Loucy (cell line): ENCODE data around the gene GADL1.

Experiments
- H2AFZ ChIP-seq: fragments of 200-600 bp; sonication (generic); 2 replicates; pipeline ENCODE4 v1.6.0; 2016; ENCODE audit warnings: antibody characterized with exemption, mild to moderate bottlenecking, low read length, moderate library complexity
- H3F3A ChIP-seq: fragments of 200-600 bp; 2 replicates; pipeline ENCODE4 v1.6.0; 2016; ENCODE audit warnings: antibody characterized with exemption, low read depth, mild to moderate bottlenecking
- H3K27me3 ChIP-seq: fragments of 200-600 bp; sonication (generic); 2 replicates; pipeline ENCODE4 v1.6.1; 2014; ENCODE audit warnings: low read length, mild to moderate bottlenecking; ENCODE audit not compliant: insufficient read depth, poor library complexity, severe bottlenecking
- H3K36me3 ChIP-seq: fragments of 200-600 bp; sonication (generic); 2 replicates; pipeline ENCODE4 v1.6.1; 2016; ENCODE audit warnings: low read length; ENCODE audit not compliant: insufficient read depth
- H3K4me1 ChIP-seq: fragments of 200-600 bp; sonication (generic); 2 replicates; pipeline ENCODE4 v1.5.1; 2014; ENCODE audit warnings: low read length, mild to moderate bottlenecking; ENCODE audit not compliant: insufficient read depth, poor library complexity, severe bottlenecking
- H3K4me2 ChIP-seq: fragments of 200-600 bp; sonication (generic); 2 replicates; pipeline ENCODE4 v1.6.0; 2014; ENCODE audit warnings: antibody characterized with exemption, low read length, low read depth, mild to moderate bottlenecking; ENCODE audit not compliant: poor library complexity, severe bottlenecking
- H3K4me3 ChIP-seq: fragments of 200-600 bp; sonication (generic); 2 replicates; pipeline ENCODE4 v1.5.1; 2014; ENCODE audit warnings: low read length, mild to moderate bottlenecking, mixed read lengths; ENCODE audit not compliant: poor library complexity, severe bottlenecking
- H3K79me2 ChIP-seq: fragments of 200-600 bp; sonication (generic); 2 replicates; pipeline ENCODE4 v1.6.1; 2014; ENCODE audit warnings: low read length; ENCODE audit not compliant: insufficient read depth
- H3K9ac ChIP-seq: fragments of 200-600 bp; sonication (generic); 2 replicates; pipeline ENCODE4 v1.6.0; 2014; ENCODE audit warnings: mild to moderate bottlenecking, low read depth, low read length, moderate library complexity; ENCODE audit not compliant: poor library complexity, severe bottlenecking
- H3K9me2 ChIP-seq: fragments of 200-600 bp; sonication (generic); replicated peaks from 2 replicates; pipeline ENCODE4 v1.6.1; 2016; ENCODE audit warnings: low read depth, low read length, mixed read lengths
- H3K9me3 ChIP-seq: fragments of 200-600 bp; sonication (generic); 2 replicates; pipeline ENCODE4 v1.6.1; 2014; ENCODE audit warnings: mild to moderate bottlenecking, antibody characterized with exemption, low read length, low read depth; ENCODE audit not compliant: insufficient read depth
- H4K20me1 ChIP-seq: fragments of 200-600 bp; sonication (generic); 2 replicates; pipeline ENCODE4 v1.6.0; 2014; ENCODE audit warnings: antibody characterized with exemption, low read length, mild to moderate bottlenecking; ENCODE audit not compliant: insufficient read depth, poor library complexity, severe bottlenecking
- CTCF ChIP-seq: fragments of 200-600 bp; sonication (generic); conservative IDR thresholded peaks from 2 replicates; pipeline ENCODE4 v1.5.1; 2014; ENCODE audit warnings: mild to moderate bottlenecking, antibody characterized with exemption, low read length
- EZH2phosphoT487 ChIP-seq: fragments of 200-600 bp; IDR thresholded peaks from 2 replicates; pipeline ENCODE4 v1.6.1; 2018; ENCODE audit warnings: antibody characterized with exemption, mild to moderate bottlenecking, moderate library complexity, borderline replicate concordance

Gene GADL1

GRCh38 chr3:30719536-30719935 lies 174.9 kb downstream of the GADL1 start:
- H3K27me3 ChIP-seq: no peaks in the 10 kb centered on the region
- H3F3A ChIP-seq: no peaks in the 10 kb centered on the region
- no peak overlapping the region for H3K9ac ChIP-seq
- H3K4me2 ChIP-seq: no peak overlapping the region
- no peak overlapping the region for H3K4me3 ChIP-seq
- no peaks in the 10 kb centered on the region for H3K4me1 ChIP-seq
- H3K9me2 ChIP-seq: no peaks in the 10 kb centered on the region
- no peak overlapping the region for H2AFZ ChIP-seq
- no peaks in the 10 kb centered on the region for H3K36me3 ChIP-seq
- no peaks in the 10 kb centered on the region for H4K20me1 ChIP-seq
- no peaks in the 10 kb centered on the region for H3K79me2 ChIP-seq
- TF ChIP-seq CTCF (no peak), EZH2phosphoT487 (no peak)
- no peaks in the 10 kb centered on the region for H3K9me3 ChIP-seq

- no peak overlapping the region for H3K4me2 ChIP-seq
- no peaks in the 10 kb centered on the region for H3K4me1 ChIP-seq
- H3K79me2 ChIP-seq: no peaks in the 10 kb centered on the region
- H2AFZ ChIP-seq: no peak overlapping the region
- H4K20me1 ChIP-seq: no peaks in the 10 kb centered on the region
- no peaks in the 10 kb centered on the region for H3F3A ChIP-seq
- H3K36me3 ChIP-seq: no peaks in the 10 kb centered on the region
- no peak for TF ChIP-seq CTCF
- no peak for TF ChIP-seq EZH2phosphoT487
- H3K9ac ChIP-seq: no peak overlapping the region
- no peaks in the 10 kb centered on the region for H3K27me3 ChIP-seq
- no peaks in the 10 kb centered on the region for H3K9me2 ChIP-seq
- H3K4me3 ChIP-seq: no peak overlapping the region
- no peaks in the 10 kb centered on the region for H3K9me3 ChIP-seq
Observed at GRCh38 chr3:30713885-30714503, 180.5 kb downstream of the GADL1 start.

GRCh38 chr3:30712991-30713390 lies 181.5 kb downstream of the GADL1 start:
- no peak overlapping the region for H3K4me2 ChIP-seq
- H3K9me2 ChIP-seq: no peaks in the 10 kb centered on the region
- H3F3A ChIP-seq: no peaks in the 10 kb centered on the region
- H3K79me2 ChIP-seq: no peaks in the 10 kb centered on the region
- no peak overlapping the region for H3K9ac ChIP-seq
- no peaks in the 10 kb centered on the region for H3K36me3 ChIP-seq
- no peak for TF ChIP-seq EZH2phosphoT487
- TF ChIP-seq CTCF: no peak
- H3K4me3 ChIP-seq: no peak overlapping the region
- no peaks in the 10 kb centered on the region for H4K20me1 ChIP-seq
- H3K4me1 ChIP-seq: peaks cover 7% of the 10 kb centered on the region
- no peaks in the 10 kb centered on the region for H3K27me3 ChIP-seq
- H3K9me3 ChIP-seq: no peaks in the 10 kb centered on the region
- peak overlapping the region; percentile 67; the same call in 1 of the 2 replicates for H2AFZ ChIP-seq
